Activated CD8-positive, alpha-beta T cell treated with anti-CD3 and anti-CD28 coated beads for 36 hours (primary cell): ENCODE measurements around the gene PPAT. TPM values are rescaled to one million over a fixed set of nuclear protein-coding genes. Genes with fewer than 3 reads are reported as not detected.
A peak's percentile ranks its signal among the peaks of the same experiment; 100 is the strongest.

Experiments
- ATAC-seq: fragments of 200-7000 bp; cut with Tn5 transposase; one replicate; pipeline ENCODE4 v1.10.0; 2021; ENCODE audit warnings: mild to moderate bottlenecking, moderate library complexity
- CTCF ChIA-PET: fragments of 350-600 bp; sonication (Branson Sonifier 250); formaldehyde crosslinking; loops from one replicate; lab custom pipeline; 2021; ENCODE audit warnings: antibody characterized with exemption; lab: Charles Lee
- POLR2A ChIA-PET: fragments of 350-600 bp; sonication (Branson Sonifier 250); formaldehyde crosslinking; loops from one replicate; lab custom pipeline; 2021; ENCODE audit warnings: antibody characterized with exemption; lab: Charles Lee
- DNase-seq: peaks from one replicate; pipeline ENCODE4 v3.0.0-alpha.2; 2020
- H3K27ac Mint-ChIP-seq: one replicate; pipeline ENCODE4 v1.8.0; 2021; ENCODE audit warnings: mild to moderate bottlenecking, mixed read lengths
- H3K27me3 Mint-ChIP-seq: one replicate; pipeline ENCODE4 v1.8.0; 2021; ENCODE audit warnings: mixed read lengths
- H3K36me3 Mint-ChIP-seq: one replicate; pipeline ENCODE4 v1.8.0; 2021; ENCODE audit warnings: low read depth, mixed read lengths
- H3K4me1 Mint-ChIP-seq: one replicate; pipeline ENCODE4 v1.8.0; 2021; ENCODE audit warnings: low read depth, mixed read lengths
- H3K4me3 Mint-ChIP-seq: one replicate; pipeline ENCODE4 v1.8.0; 2021; ENCODE audit warnings: mild to moderate bottlenecking, moderate library complexity, mixed read lengths
- H3K9me3 Mint-ChIP-seq: one replicate; pipeline ENCODE4 v1.8.0; 2021; ENCODE audit warnings: mixed read lengths
- intact Hi-C: fragments of 100-400 bp; cut with micrococcal nuclease; formaldehyde crosslinking; loops from one replicate; pipeline ENCODE4 v1.10.0; 2022
- total RNA-seq, 2 experiments: library from RNA; stranded (reverse); gene quantifications; one replicate each; pipeline ENCODE4 v1.2.3, GENCODE V29; 2021
- TF ChIP-seq, protein P1 (sequence below): fragments of 200-600 bp; IDR thresholded peaks from one replicate; pipeline ENCODE4 v1.8.0; 2022; ENCODE audit warnings: antibody characterized with exemption, mild to moderate bottlenecking

Gene PPAT
- total RNA-seq, 2 experiments from 2014 or later: 44.1 to 46.9 TPM

DNA sequence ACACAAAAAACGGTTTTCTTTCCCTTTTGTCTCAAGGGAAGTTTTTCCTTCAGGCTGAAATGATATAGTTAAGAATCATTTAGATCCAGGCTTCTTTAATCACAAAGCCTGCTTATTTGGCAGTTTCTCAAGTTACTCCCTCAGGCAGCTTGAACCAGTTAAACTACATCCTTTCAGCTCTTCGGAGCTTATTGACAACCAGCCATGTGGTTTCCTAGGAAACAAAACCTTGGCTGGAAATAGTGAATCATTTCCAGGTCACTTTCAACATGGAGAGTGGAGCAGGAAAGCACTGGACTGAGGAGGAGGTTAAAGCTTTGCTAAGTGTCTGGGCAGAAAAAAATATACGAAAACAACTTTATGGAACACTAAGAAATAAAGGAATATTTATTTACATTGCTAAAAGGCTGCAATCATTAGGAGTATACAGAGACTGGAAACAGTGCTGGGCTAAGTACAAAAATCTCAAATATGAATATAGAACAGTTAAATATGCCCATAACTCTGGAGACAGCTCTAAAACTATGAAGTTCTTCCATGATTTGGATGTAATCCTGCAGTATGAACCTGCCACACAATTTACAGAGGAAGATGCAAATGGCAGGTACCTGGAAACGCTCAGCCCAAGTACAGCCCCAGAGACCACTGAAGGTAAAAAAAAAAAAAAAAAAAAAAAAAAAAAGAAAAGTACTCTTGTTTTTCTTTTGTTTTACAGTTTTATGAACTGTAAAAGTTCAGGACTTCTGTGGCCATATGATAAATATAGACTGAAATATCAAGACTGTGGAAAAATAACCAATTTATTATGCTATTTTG, 25.0 kb downstream of the PPAT start:
- intact Hi-C loops: no loop called here
- H3K36me3 Mint-ChIP-seq: peaks cover 21% of the 10 kb centered on the region

DNA sequence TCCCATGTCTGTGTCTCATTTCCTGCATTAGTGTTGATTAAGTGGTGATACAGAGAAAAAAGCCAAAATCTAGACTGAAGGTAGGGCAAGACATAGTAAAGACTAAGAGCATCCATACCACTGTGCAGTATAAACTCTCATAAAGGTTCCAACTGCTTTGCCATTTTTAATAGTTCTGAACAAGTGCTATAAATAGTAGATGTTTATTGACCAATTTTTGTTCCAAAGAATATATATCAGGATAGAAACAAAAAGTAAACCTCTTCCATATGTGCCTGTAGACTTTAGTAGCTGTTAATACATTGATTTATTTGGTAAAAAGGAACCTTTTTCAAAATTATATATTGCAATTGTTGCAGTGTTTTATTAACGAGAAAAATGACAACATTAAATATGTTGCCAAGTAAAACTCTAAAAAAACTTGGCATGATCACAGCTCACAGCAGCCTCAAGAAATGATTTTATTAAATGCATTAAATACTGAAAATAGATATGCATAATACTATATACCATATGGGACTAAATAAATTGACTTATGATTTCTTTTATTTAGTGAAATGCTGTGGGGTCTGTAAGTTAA, 25.8 kb downstream of the PPAT start:
- CTCF ChIA-PET: interaction anchor here (2.3 kb wide), 1 partner anchor 14 kb away, joined by 6 read pairs; no protein-coding TSS in a partner anchor
- Mint-ChIP-seq H3K4me3 (no peak overlapping the region), H3K36me3 (peaks cover 25% of the 10 kb centered on the region), H3K4me1 (peaks cover 25% of the 10 kb centered on the region), H3K27me3 (no peaks in the 10 kb centered on the region), H3K27ac (no peak overlapping the region), H3K9me3 (no peaks in the 10 kb centered on the region)
- DNase-seq (no peak), ATAC-seq (no peak)
- TF ChIP-seq, protein P1, sequence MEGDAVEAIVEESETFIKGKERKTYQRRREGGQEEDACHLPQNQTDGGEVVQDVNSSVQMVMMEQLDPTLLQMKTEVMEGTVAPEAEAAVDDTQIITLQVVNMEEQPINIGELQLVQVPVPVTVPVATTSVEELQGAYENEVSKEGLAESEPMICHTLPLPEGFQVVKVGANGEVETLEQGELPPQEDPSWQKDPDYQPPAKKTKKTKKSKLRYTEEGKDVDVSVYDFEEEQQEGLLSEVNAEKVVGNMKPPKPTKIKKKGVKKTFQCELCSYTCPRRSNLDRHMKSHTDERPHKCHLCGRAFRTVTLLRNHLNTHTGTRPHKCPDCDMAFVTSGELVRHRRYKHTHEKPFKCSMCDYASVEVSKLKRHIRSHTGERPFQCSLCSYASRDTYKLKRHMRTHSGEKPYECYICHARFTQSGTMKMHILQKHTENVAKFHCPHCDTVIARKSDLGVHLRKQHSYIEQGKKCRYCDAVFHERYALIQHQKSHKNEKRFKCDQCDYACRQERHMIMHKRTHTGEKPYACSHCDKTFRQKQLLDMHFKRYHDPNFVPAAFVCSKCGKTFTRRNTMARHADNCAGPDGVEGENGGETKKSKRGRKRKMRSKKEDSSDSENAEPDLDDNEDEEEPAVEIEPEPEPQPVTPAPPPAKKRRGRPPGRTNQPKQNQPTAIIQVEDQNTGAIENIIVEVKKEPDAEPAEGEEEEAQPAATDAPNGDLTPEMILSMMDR: no peak
- intact Hi-C loops: no loop called here
- POLR2A ChIA-PET: interaction anchor here (0.7 kb wide), 1 partner anchor 10 kb away, joined by 3 read pairs; no protein-coding TSS in a partner anchor

More for the DNA sequence above, 25.0 kb downstream of the PPAT start:
- H3K4me3 Mint-ChIP-seq: no peak overlapping the region
- CTCF ChIA-PET: interaction anchor here (1.1 to 2.3 kb wide), 2 partner anchors 13 to 15 kb away, joined by 4 to 6 read pairs; no protein-coding TSS in a partner anchor
- H3K4me1 Mint-ChIP-seq: peaks cover 25% of the 10 kb centered on the region
- POLR2A ChIA-PET: interaction anchor here (0.7 to 0.9 kb wide), 2 partner anchors 10 to 24 kb away, joined by 3 read pairs; no protein-coding TSS in a partner anchor
- DNase-seq (no peak), ATAC-seq (peak; percentile 66)
- no peak overlapping the region for H3K27ac Mint-ChIP-seq
- no peaks in the 10 kb centered on the region for H3K27me3 Mint-ChIP-seq
- H3K9me3 Mint-ChIP-seq: no peaks in the 10 kb centered on the region
- TF ChIP-seq, protein P1: no peak

DNA sequence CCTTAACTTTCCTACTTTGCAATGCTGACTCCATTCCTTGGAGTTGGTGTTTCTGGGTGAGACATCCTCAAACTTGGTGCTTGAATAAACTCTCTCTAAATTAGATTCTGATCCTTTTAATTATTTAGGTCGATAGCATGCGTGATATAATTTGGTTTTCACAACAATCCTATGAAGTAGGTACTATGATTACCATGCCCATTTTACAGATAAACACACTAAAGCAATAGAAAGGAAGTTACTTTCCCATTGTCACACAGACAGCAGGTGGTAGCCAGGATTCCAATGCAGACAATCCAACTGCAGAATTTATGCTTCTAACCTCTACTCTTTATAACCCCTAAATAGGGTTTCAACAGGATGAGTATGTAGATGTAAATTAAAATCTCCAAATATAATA, 26.4 kb downstream of the PPAT start:
- Mint-ChIP-seq H3K27me3 (no peaks in the 10 kb centered on the region), H3K4me3 (no peak overlapping the region), H3K27ac (no peak overlapping the region), H3K4me1 (peaks cover 25% of the 10 kb centered on the region), H3K9me3 (no peaks in the 10 kb centered on the region), H3K36me3 (peaks cover 25% of the 10 kb centered on the region)
- TF ChIP-seq, protein P1: no peak
- CTCF ChIA-PET: interaction anchor here (2.3 kb wide), 1 partner anchor 15 kb away, joined by 6 read pairs; no protein-coding TSS in a partner anchor
- ATAC-seq (no peak), DNase-seq (no peak)
- intact Hi-C loops: no loop called here
- POLR2A ChIA-PET: no interaction called here

DNA sequence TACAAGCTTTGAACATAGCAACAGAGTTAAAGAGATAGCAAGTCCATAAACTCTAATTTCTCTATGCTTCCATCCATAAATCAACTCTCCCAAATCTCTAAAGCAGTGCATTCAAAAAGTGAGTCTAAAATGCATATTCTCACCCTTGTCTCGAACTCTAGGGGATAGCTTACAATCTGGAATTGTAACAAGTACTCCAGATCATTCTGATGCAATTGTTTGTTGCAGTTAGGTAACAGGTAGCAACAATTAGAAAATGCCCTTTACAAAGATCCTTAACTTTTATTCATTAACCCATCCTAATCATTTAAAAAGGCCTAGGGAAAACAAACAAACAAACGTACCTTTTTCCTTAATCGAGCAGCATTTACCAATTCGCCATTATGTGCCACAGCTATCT, 29.3 kb downstream of the PPAT start:
- POLR2A ChIA-PET: interaction anchor here (1.0 to 3.2 kb wide), 3 partner anchors 17 to 30 kb away, joined by 3 to 12 read pairs (median 5); partner anchors contain the start of genes AASDH, PAICS and PPAT
- Mint-ChIP-seq H3K36me3 (peaks cover 28% of the 10 kb centered on the region), H3K27me3 (no peaks in the 10 kb centered on the region), H3K9me3 (no peaks in the 10 kb centered on the region), H3K4me1 (peaks cover 12% of the 10 kb centered on the region), H3K27ac (no peak overlapping the region), H3K4me3 (no peak overlapping the region)
- intact Hi-C loops: no loop called here
- DNase-seq (no peak), ATAC-seq (no peak)
- TF ChIP-seq, protein P1: no peak
- CTCF ChIA-PET: no interaction called here
